HUES64 (cell line): Measurements from ENCODE around the gene BANP.
A peak's percentile ranks its signal among the peaks of the same experiment; 100 is the strongest.
"Not testable (repeated sequence)": the region's sequence is repeated elsewhere in the genome, so short reads cannot be mapped to it uniquely, and the experiment has no call there.

ENCODE experiments used
- H3K27ac ChIP-seq: 2 replicates; pipeline ENCODE4 v1.7.0; 2013; ENCODE audit warnings: low read depth, low read length, inconsistent platforms
- H3K27me3 ChIP-seq: 2 replicates; pipeline ENCODE4 v1.6.1; 2013; ENCODE audit warnings: mild to moderate bottlenecking, low read length; ENCODE audit not compliant: insufficient read depth
- H3K36me3 ChIP-seq: 2 replicates; pipeline ENCODE4 v1.6.1; 2013; ENCODE audit warnings: mild to moderate bottlenecking, low read length; ENCODE audit not compliant: insufficient read depth
- H3K4me1 ChIP-seq: 2 replicates; pipeline ENCODE4 v1.6.1; 2013; ENCODE audit warnings: mild to moderate bottlenecking, low read length, moderate library complexity; ENCODE audit not compliant: insufficient read depth
- H3K4me3 ChIP-seq: 2 replicates; pipeline ENCODE4 v1.5.1; 2013; ENCODE audit warnings: mild to moderate bottlenecking, low read length, moderate library complexity
- H3K9ac ChIP-seq: 2 replicates; pipeline ENCODE4 v1.6.1; 2013; ENCODE audit warnings: mild to moderate bottlenecking, low read depth, low read length
- H3K9me3 ChIP-seq: 2 replicates; pipeline ENCODE4 v1.6.1; 2013; ENCODE audit warnings: low read depth, low read length; ENCODE audit not compliant: insufficient read depth
- WGBS: fragments of 150-250, 120-280 bp; methylation state at CpG from one replicate; pipeline ENCODE4 v1.1.7; 2013; ENCODE audit warnings: missing lambda C conversion rate; 5-methylcytosine and 5-hydroxymethylcytosine counted together

BANP gene

GRCh38 chr16:88118852-88119741, 167.9 kb downstream of the BANP start:
- H3K9ac ChIP-seq, H3K27me3 ChIP-seq, H3K4me1 ChIP-seq, H3K9me3 ChIP-seq, H3K4me3 ChIP-seq, H3K36me3 ChIP-seq: not testable (repeated sequence)
- 33% methylated on average over 27 of the region's 28 CpGs for WGBS
- H3K27ac ChIP-seq: peak overlapping the region; percentile 34; the same call in 1 of the 2 replicates

DNA sequence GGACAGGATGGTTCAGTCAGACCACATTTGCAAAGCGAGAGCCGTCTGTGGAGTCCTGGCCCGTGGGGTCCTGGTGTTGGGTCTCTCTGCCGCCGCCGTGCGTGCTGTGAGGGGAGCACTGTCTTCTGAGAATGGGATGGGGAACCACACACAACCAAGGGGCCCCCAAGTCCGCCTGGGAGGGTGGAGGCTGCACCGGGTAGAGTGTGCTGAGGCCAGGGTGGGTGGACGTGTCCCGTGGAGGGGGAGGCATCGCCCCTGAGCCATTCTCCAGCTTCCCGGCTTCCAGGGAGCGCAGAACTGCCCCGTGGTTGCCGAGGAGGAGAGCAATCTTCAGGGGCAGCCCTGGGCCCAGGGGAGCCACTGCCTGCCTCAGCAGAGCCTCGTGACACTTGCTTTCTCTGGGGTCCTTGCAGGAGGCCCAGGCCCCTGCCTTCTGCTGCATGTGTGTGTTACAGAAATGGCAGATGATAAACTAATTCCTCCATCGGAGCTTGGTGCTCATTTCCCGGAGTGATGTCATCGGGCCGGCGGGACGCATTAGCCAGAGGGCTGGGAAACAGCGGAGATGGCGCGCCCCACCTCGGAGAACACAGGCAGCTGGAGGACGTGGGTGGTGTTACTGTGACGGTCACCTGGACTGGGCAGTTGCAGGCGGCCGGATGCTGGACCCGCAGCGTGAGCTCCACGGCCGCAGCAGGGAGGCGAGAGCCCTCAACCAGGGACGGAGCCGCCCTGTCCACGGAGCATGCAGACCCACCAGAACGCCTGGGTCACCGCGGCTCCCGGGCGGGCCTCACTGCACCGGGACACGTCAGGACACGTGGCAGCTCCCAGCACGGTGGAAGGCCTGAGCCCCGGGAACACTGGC, 168.9 kb downstream of the BANP start:
- not testable (repeated sequence) for H3K27ac ChIP-seq, H3K4me1 ChIP-seq, H3K4me3 ChIP-seq, H3K9ac ChIP-seq, H3K36me3 ChIP-seq, H3K9me3 ChIP-seq, H3K27me3 ChIP-seq
- WGBS: 92% methylated on average over 49 of the region's 49 CpGs

DNA sequence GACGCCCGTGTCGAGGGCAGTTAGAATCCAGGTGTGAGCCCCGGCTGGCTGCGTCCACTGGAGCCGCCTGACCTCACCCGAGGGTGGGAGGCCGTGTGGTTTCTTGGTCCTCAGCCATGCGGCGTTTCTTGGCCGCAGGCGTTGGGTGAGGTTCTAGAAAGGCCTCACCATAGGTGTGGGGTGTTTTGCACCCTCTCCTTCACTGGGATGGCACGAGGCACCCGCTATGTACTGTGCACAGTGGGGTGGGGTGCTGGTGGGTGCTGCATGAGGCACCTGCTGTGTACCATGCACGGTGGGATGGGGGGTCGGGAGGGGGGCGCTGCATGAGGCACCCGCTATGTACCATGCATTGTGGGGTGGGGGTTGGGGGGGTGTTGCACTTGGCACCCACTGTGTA, 169.6 kb downstream of the BANP start:
- Histone ChIP-seq H3K9me3 (no peaks in the 10 kb centered on the region), H3K27ac (no peak overlapping the region), H3K36me3 (no peaks in the 10 kb centered on the region), H3K9ac (no peak overlapping the region), H3K4me1 (no peaks in the 10 kb centered on the region), H3K4me3 (no peak overlapping the region), H3K27me3 (no peaks in the 10 kb centered on the region)
- 95% methylated on average over 18 of the region's 18 CpGs for WGBS

- not testable (repeated sequence) for H3K4me3 ChIP-seq, H3K9me3 ChIP-seq, H3K27me3 ChIP-seq, H3K4me1 ChIP-seq, H3K9ac ChIP-seq, H3K36me3 ChIP-seq, H3K27ac ChIP-seq
- 95% methylated on average over 10 of the region's 11 CpGs for WGBS
Observed at GRCh38 chr16:88121391-88121790, 170.2 kb downstream of the BANP start.

DNA sequence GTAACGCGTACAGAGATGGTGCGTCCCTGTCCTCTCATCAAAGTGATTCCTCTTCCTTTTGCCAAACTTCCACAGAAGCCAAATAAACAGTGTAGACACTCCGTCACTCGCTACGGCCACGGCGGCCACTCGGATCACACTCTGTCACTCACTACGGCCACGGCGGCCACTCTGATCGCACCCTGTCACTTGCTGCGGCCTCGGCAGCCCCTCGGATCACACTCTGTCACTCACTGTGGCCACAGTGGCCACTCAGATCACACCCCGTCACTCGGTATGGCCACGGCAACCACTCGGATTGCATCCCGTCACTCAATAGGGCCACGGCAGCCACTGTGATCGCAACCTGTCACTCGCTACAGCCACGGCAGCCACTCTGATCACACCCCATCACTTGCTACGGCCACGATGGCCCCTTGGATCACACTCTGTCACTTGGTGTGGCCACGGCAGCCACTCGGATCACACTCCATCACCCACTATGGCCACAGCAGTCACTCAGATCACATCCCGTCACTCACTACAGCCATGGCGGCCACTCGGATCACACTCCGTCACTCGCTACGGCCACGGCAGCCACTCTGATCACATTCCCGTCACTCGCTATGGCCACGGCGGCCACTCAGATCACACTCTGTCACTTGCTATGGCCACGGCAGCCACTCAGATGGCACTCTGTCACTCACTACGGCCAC, 170.8 kb downstream of the BANP start:
- H3K36me3 ChIP-seq: no peaks in the 10 kb centered on the region
- WGBS: 94% methylated on average over 42 of the region's 42 CpGs

More for the DNA sequence above, 170.8 kb downstream of the BANP start:
- Histone ChIP-seq H3K4me1 (no peaks in the 10 kb centered on the region), H3K4me3 (no peak overlapping the region), H3K9me3 (no peaks in the 10 kb centered on the region), H3K9ac (no peak overlapping the region), H3K27ac (no peak overlapping the region), H3K27me3 (no peaks in the 10 kb centered on the region)
